Measurements from ENCODE around the gene YBX1.
"Not testable (repeated sequence)": the region's sequence is repeated elsewhere in the genome, so short reads cannot be mapped to it uniquely, and the experiment has no call there.

YBX1 gene

GRCh38 chr1:42690477-42691156 is 8.4 kb downstream of the YBX1 start:
- DNase-seq: no peak

DNA sequence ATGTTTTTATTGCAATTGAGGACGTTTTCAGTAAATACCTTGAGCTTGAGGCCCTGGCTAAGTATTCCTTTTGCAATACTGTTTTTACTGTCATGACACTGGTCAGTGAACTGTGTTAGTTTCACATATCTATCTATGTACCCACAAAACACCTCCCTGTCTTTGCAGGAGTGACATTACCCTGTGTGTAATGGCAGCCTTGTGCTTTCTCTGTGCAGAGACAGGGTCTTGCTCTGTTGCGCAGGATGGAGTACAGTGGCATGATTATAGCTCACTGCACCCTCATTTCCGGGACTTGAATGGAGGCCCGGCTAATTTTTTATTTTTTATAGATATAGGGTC is 8.9 kb downstream of the YBX1 start:
- DNase-seq: no peak

DNA sequence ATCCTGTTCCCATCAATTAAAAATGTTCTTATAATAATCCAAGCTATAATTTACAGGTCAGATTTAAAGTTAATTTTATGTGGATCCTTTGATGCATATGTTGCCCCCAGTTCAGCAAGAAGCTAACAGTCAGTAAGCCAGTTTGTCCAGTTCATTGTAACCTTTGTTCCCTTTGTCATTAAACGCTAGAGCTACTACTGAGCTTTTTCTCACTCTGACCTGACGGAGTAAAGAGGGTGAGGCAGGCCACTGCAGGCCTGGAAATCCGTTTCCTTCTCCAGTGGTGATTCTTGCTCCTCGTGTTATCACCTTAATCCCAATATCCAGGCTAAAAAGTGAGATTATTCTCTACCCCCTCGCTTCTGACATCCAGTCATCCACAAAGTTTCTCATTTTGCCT is 10.2 kb downstream of the YBX1 start:
- DNase-seq: no peak

DNA sequence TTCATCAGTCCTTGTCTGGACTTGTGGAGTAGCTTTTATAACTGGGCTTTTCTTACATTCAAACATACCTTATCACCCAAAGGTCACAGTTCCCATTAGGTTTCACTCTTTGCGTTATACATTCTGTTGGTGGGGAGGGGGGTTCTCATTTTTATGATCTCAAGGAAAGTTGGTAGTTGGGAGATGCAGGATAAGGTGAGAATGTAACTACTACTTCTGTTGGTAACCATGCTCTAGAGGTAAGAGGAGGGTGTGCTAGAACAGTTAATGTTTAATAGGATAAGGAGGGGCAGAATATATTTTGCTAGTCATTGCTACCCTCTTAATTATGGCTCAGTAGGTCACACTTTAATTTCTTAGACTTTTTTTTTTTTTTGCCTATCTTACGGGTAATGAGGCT is 10.7 kb downstream of the YBX1 start:
- DNase-seq: no peak

GRCh38 chr1:42698081-42698813 is 16.0 kb downstream of the YBX1 start:
- DNase-seq: no peak

GRCh38 chr1:42700006-42700405 is 17.8 kb downstream of the YBX1 start:
- no peak for DNase-seq

DNA sequence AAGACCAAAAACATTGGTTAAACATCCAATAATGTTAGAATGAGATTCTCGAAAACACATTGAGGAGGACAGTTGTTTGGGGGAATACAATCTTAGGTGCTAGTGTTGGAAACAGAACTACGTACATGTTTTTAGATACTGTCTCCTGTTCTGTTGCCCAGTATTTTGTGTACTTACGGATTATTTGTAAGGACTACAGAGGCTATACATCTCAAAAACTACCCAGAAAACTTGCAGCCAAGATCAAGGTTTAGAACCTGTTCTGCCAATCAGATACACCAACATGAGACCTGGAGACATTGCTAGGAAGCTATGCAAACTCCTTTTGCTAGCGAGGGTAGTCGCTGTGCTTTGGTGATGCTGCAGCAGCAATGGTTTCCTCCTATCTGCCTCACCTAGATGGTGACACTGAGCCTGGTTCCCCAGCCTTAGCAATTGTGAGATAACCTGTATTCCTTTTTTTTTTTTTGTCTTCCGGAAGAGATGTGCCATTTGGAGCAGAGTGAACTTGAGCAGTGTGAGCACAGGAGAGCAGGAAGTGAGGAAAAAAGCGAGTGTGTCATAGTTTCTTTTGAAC is 21.8 kb downstream of the YBX1 start:
- DNase-seq: no peak

GRCh38 chr1:42712808-42713207 is 30.6 kb downstream of the YBX1 start:
- DNase-seq: not testable (repeated sequence)

- DNase-seq: no peak
Measured at GRCh38 chr1:42713293-42713692, 31.1 kb downstream of the YBX1 start.

DNA sequence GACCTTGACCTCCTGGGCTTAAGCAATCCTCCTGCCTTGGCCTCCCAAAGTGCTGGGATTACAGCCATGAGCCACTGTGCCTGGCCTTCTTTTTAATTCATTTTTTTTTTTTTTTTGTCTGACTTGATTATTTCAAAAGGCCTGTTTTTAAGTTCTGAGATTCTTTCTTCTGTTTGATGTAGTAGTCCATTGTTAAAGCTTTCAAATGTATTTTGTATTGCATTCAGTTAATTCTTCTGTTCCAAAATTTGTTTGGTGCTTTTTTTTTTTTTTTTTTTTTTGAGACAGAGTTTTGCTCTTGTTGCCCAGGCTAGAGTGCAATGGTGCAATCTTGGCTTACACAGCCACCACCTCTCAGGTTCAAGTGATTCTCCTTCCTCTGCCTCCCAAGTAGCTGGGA is 32.2 kb downstream of the YBX1 start:
- DNase-seq: not testable (repeated sequence)

DNA sequence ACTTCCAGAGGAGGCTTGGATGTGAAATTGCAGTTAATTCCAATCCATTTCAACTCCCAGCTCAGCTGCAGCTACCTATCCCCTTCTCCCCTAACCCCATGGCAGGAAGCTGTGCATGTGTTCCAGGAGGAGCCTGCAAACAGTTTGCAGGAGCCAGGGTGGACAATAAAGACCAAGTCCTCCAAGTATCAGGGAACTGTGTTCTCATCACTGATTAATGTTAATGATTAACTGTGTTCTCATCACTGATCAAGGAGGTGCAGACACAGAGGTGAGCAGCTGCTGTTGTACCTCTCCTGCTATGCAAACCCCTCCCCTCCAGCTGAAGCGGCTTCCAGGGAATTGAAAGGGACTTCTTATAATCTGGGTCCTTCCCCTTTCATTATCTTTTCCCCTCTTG is 38.6 kb downstream of the YBX1 start:
- no peak for DNase-seq

DNA sequence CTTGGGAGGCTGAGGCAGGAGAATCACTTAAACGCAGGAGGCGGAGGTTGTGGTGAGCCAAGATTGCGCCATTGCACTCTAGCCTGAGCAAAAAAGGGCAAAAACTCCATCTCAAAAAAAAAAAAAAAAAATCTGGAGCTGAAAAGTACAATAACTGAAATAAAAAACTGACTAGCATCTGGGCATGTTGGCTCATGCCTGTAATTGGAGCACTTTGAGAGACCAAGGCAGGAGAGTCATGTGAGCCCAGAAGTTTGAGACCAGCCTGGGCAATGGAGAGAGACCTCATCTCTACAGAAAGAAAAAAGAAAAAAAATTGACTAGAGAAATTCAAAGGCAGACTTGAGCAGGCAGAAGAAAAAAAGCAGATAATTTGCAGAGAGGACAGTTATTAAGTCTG is 39.7 kb downstream of the YBX1 start:
- DNase-seq: no peak

GRCh38 chr1:42722403-42722802 is 40.2 kb downstream of the YBX1 start:
- DNase-seq: not testable (repeated sequence)

DNA sequence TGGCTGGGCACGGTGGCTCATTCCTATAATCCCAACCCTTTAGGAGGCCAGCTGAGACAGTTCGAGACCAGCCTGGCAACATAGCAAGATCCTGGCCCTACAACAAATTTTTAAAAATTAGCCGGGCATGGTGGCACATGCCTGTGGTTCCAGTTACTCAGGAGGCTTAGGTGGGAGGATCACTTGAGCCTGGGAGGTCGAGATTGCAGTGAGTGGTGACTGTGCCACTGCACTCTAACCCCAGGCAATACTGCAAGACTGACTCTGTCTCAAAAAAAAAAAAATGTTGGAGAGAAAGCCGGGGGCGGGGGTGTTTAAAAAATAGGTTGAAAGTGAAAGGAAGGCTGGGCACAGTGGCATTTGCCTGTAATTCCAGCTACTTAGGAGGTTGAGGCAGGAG is 41.3 kb downstream of the YBX1 start:
- no peak for DNase-seq

- not testable (repeated sequence) for DNase-seq
Measured at GRCh38 chr1:42725820-42726219, 43.6 kb downstream of the YBX1 start.

- no peak for DNase-seq
Measured at GRCh38 chr1:42730002-42730401, 47.8 kb downstream of the YBX1 start.

DNA sequence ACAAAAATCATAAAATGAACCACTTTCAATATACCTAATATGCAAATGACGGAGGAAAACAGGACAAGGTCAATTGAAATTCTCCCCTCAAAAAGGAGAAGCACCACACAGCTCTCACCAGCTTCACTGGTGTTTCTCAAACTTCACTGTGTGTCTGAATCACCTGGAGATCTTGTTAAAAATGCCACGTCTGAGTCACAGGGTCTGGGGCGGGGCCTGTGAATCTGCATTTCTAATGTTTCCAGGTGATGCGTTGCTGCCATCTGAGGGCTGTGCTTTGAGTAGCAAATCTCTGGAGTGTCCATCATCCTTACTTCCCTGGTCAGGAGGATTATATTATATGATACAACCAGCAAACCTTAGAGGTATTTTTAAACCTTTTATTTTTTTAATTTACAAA is 48.8 kb downstream of the YBX1 start:
- DNase-seq: no peak

DNA sequence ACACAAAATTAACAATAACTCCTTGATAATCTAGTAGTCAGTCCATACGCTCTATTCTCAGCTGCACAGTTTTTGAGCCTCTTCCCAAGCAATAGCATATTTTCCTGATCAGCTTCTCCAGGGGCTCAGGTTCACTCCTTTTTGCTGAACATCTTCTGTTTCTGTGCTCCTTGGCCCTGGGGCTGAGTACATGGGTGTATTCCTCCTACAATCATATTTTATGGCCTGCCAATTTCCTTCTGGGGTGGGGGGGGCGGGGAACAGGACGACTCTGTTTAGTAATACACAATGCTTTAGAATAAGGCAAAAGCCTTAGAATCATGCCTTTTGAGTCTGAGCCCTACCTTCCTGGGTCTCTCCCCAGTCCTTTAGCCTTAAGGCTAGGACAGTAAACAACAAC is 49.4 kb downstream of the YBX1 start:
- no peak for DNase-seq

GRCh38 chr1:42732126-42732680 is 50.0 kb downstream of the YBX1 start:
- no peak for DNase-seq

GRCh38 chr1:42733415-42734200 is 51.4 kb downstream of the YBX1 start:
- DNase-seq: no peak

- DNase-seq: no peak
Measured at GRCh38 chr1:42734201-42735035, 52.2 kb downstream of the YBX1 start.

- no peak for DNase-seq
Measured at GRCh38 chr1:42735056-42735455, 52.8 kb downstream of the YBX1 start.

Data from fibroblast of skin of abdomen (primary cell).